WI38 (cell line): ENCODE results near the gene CCR1.
"Not testable (repeated sequence)": the region's sequence is repeated elsewhere in the genome, so short reads cannot be mapped to it uniquely, and the experiment has no call there.

Experiments used
- H3K4me3 ChIP-seq: 2 replicates; pipeline ENCODE4 v1.5.1; 2011; ENCODE audit warnings: low read depth, mild to moderate bottlenecking, control low read depth, low read length
- TF ChIP-seq, protein P1 (sequence below): IDR thresholded peaks from 2 replicates; pipeline ENCODE4 v1.5.1; 2012; ENCODE audit warnings: low read depth, mild to moderate bottlenecking, control low read depth, low read length

Gene CCR1

DNA sequence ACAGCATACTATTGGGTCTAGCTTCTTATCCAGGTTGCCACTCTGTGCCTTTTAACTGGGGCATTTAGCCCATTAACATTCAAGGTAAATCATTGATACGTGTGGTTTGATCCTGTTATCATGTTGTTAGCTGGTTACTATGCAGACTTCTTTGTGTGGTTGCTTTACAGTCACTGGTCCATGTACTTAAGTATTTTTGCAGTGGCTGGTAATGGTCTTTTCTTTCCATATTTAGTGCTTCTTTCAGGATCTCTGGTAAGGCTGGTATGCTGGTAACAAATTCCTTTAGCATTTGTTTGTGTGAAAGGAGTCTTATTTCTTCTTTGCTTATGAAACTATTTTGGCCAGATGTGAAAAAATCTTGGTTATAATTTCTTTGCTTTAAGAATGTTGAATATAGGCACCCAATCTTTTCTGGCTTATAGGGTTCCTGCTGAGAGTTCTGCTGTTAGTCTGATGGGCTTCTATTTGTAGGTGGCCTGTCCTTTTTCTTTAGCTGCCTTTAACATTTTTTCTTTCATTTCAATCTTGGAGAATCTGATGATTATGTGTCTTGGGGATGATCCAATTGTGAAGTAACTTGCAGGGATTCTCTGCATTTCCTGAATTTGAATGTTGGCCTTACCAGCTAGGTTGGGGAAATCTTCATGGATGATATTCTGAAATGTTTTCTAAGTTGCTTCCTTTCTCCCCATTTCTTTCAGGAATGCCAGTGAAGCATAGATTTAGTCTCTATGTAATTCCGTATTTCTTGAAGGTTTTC is 39.3 kb downstream of the CCR1 start:
- TF ChIP-seq, protein P1, sequence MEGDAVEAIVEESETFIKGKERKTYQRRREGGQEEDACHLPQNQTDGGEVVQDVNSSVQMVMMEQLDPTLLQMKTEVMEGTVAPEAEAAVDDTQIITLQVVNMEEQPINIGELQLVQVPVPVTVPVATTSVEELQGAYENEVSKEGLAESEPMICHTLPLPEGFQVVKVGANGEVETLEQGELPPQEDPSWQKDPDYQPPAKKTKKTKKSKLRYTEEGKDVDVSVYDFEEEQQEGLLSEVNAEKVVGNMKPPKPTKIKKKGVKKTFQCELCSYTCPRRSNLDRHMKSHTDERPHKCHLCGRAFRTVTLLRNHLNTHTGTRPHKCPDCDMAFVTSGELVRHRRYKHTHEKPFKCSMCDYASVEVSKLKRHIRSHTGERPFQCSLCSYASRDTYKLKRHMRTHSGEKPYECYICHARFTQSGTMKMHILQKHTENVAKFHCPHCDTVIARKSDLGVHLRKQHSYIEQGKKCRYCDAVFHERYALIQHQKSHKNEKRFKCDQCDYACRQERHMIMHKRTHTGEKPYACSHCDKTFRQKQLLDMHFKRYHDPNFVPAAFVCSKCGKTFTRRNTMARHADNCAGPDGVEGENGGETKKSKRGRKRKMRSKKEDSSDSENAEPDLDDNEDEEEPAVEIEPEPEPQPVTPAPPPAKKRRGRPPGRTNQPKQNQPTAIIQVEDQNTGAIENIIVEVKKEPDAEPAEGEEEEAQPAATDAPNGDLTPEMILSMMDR: no peak

GRCh38 chr3:46163556-46164041 is 44.5 kb downstream of the CCR1 start:
- no peak overlapping the region for H3K4me3 ChIP-seq
- TF ChIP-seq, protein P1: no peak

More for the DNA sequence above, 39.3 kb downstream of the CCR1 start:
- H3K4me3 ChIP-seq: no peak overlapping the region

GRCh38 chr3:46162975-46163555 is 45.0 kb downstream of the CCR1 start:
- no peak overlapping the region for H3K4me3 ChIP-seq
- TF ChIP-seq, protein P1: no peak

GRCh38 chr3:46157685-46158084 is 50.4 kb downstream of the CCR1 start:
- not testable (repeated sequence) for H3K4me3 ChIP-seq

DNA sequence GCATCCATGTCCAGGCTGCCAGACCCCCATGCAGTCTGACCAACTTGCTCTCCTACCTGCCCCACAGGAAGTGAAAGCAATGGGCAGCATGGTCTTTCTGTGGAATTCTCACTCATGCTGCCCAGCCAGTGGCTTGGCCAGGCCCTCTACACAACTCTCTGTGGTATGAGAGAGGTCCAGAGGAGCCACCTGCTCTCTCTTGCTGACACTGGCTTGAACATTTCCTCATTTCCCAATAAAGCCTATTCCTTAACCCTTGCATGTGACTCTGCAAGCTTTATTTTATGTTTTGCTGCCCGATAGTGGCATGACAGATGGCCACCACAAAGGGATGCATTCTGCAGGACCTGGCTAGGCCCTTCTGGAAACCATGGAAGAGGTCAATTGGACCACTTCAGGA is 53.8 kb downstream of the CCR1 start:
- H3K4me3 ChIP-seq: no peak overlapping the region
- TF ChIP-seq, protein P1: no peak
